Erythroblast (primary cell): ENCODE data around the gene CROT.

Source experiments
- GATA1 ChIP-seq: IDR thresholded peaks from 2 replicates; pipeline ENCODE4 v1.6.1; 2011; ENCODE audit warnings: low read depth, mild to moderate bottlenecking, control low read depth, low read length, moderate library complexity
- POLR2A ChIP-seq: IDR thresholded peaks from 2 replicates; pipeline ENCODE4 v1.6.1; 2011; ENCODE audit warnings: mild to moderate bottlenecking, low read length

GRCh38 chr7:87316097-87316700 lies 29.3 kb upstream of the CROT start:
- TF ChIP-seq POLR2A (no peak), GATA1 (no peak)
